ELR (cell line): ENCODE data around the gene EFCC1.
A peak's percentile ranks its signal among the peaks of the same experiment; 100 is the strongest.
"Not testable (repeated sequence)": the region's sequence is repeated elsewhere in the genome, so short reads cannot be mapped to it uniquely, and the experiment has no call there.

Source experiments
- DNase-seq: peaks from one replicate; pipeline ENCODE4 v3.0.0-alpha.2; 2015; ENCODE audit warnings: low read depth

EFCC1 gene

DNA sequence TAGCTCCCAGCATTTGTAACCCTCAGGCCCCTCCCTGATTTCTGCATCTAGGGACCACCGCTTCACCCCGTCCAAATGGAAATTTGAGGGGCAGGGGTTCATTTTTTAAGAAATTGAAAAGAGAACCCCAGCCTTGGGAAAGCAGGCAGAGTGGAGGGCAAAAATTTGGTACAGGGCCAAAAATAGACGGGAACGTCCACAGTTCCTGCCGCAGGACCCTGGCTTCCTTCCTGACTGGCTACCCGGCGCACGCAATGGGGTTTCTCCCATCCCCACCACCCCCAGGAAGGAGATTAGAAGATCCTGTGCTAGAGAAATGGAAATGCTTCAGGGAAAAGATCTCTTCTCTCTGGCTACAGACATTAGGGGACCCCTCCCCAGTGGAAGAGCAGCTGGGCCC, 80.4 kb downstream of the EFCC1 start:
- no peak for DNase-seq

DNA sequence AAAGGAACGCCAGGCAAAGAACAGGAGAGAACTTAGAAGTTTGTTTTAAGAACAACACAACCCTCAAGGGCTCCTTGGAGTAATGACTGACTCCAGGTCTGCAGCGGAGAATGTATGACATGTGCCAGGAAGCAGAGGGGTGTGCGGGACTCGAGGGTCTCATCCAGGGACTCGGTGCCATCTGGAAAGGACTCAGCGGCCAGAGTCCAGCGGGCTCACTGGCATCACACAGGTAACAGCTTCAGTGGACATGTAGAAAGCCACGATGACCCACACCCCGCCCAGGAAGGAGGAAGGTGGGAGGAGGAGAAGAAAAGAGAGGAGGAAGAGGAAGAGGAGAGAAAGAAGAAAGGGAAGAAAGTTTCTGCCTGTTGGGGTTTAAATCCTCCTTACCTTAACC, 80.9 kb downstream of the EFCC1 start:
- DNase-seq, result no peak

DNA sequence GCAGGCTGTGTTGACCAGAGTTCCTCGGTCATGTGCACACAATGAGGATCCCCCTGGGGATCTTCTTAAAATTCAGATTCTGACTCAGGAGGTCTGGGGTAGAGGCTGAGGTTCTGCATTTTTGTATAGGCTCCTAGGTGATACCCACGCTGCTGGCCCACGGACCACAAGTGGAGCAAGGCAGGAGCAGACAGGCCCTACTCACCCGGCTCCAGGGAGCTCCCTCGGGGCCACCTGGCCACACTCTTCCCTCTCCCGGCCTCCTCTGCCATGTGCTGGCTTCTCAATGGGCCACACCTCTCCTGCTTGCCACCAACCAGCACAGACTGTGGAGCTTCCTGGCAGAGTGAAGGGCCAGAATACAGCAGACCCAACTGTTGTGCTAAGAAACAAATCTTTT, 83.4 kb downstream of the EFCC1 start:
- DNase-seq, result no peak

GRCh38 chr3:129085165-129085715, 84.1 kb downstream of the EFCC1 start:
- DNase-seq, result no peak

DNA sequence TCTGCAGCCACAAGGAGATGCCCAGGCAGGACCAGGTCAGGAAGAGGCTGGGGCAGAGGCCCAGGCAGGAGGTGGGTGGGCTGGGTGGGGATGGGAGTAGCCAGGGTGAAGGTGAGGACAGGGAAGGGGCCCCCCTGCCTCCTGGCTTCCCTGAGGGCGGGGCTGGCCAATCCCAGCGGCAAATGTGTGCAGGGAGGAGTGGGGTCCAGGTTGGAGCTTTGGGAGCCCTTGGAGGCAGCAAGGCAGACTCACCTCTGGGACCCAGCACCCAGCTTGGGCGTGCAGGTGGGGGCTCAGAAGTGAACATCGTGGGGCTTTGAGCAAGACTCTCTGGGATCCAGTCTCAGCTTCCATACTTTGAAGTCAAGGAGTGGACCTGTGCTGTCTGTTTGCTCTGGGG, 84.7 kb downstream of the EFCC1 start:
- DNase-seq, result no peak

DNA sequence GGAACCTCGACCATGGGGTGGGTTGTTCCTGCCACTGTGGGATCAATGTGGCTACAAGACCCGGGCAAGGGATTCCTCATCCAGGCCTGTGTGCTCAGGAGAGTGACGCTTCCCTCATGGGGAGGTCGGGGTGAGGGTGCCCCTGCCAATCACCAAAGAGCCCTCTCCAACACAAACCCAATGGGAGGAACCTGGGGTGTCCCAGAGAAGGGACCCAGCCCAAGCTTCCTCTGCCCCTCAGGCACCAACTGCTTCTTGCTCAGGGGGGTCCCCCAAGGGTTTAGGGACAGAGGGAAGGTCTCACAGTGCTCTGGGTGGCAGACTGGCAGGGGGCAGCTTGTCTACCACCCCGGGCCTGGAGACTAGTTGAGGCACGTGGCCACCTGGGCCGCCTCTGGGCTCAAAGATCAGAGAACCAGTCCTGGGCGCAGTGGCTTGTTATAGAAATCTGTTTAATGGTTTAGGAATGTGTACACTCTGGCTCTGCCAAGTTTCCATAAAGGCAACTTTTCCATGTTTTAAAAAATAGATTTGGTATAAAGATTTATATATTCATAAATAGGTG, 86.1 kb downstream of the EFCC1 start:
- no peak for DNase-seq

DNA sequence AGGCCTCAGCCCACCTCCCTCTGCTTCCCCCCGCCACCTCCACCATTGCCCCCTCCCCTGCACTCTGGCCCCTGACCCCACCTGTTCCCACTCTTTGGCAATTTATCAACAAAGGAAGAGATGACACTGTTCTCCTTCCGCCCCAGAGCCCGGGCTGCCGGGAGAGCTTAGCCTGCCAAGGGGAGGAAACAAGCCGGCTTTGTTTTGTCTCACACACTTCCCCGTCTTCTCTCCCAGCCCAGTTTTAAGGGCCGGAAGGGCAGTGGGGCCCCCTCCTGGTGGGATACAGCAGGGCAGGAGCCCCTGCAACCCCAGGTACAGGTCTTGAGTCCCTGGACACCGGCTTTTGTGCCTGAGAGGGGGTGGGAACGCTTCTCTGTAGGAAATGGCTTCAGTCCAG, 86.8 kb downstream of the EFCC1 start:
- DNase-seq, result peak; percentile 27

- not testable (repeated sequence) for DNase-seq
These were observed 87.2 kb downstream of the EFCC1 start for GRCh38 chr3:129088312-129088711.
